Brain microvascular endothelial cell (primary cell): ENCODE measurements around the gene ORC1.

Experiments used
- DNase-seq: peaks from one replicate; pipeline ENCODE4 v3.0.0-alpha.2; 2020
- H3K27ac ChIP-seq: fragments of 250-450 bp; sonication (Bioruptor Pico); 2 replicates; pipeline ENCODE4 v1.5.1; 2020; ENCODE audit warnings: mild to moderate bottlenecking, moderate library complexity
- H3K27me3 ChIP-seq: fragments of 250-450 bp; sonication (Bioruptor Pico); replicated peaks from 2 replicates; pipeline ENCODE4 v1.5.1; 2020; ENCODE audit warnings: mild to moderate bottlenecking
- H3K36me3 ChIP-seq: fragments of 250-450 bp; sonication (Bioruptor Pico); replicated peaks from 2 replicates; pipeline ENCODE4 v1.5.1; 2020; ENCODE audit warnings: mild to moderate bottlenecking
- H3K4me3 ChIP-seq: 2 replicates; pipeline ENCODE4 v1.5.1; 2011; ENCODE audit warnings: low read depth, mild to moderate bottlenecking, control low read depth, low read length, moderate library complexity
- CTCF ChIP-seq: IDR thresholded peaks from 2 replicates; pipeline ENCODE4 v1.5.1; 2011; ENCODE audit warnings: low read depth, mild to moderate bottlenecking, moderate library complexity, low read length, control low read depth, inconsistent platforms; ENCODE audit errors: missing control alignments
- in situ Hi-C: cut with HindIII; loops from 2 replicates; pipeline ENCODE4 v1.10.0; 2017; ENCODE audit warnings: low sequenced_read_pairs, low pct_ligation_motif_present

The ORC1 gene

GRCh38 chr1:52358851-52359497 is 45.2 kb downstream of the ORC1 start:
- Histone ChIP-seq H3K27me3 (no peaks in the 10 kb centered on the region), H3K4me3 (no peak overlapping the region), H3K27ac (no peak overlapping the region), H3K36me3 (peaks cover 86% of the 10 kb centered on the region)
- TF ChIP-seq CTCF = no peak
- in situ Hi-C loops = no loop called here
- no peak for DNase-seq

GRCh38 chr1:52357397-52357796 is 46.8 kb downstream of the ORC1 start:
- Histone ChIP-seq H3K36me3 (peaks cover 98% of the 10 kb centered on the region), H3K4me3 (no peak overlapping the region), H3K27me3 (no peaks in the 10 kb centered on the region), H3K27ac (no peak overlapping the region)
- in situ Hi-C loops = no loop called here
- no peak for TF ChIP-seq CTCF
- DNase-seq = no peak

- H3K4me3 ChIP-seq = no peak overlapping the region
- in situ Hi-C loops = no loop called here
Measured at GRCh38 chr1:52356818-52357355, 47.3 kb downstream of the ORC1 start.

GRCh38 chr1:52355847-52356505 is 48.2 kb downstream of the ORC1 start:
- in situ Hi-C loops = no loop called here
- no peak for TF ChIP-seq CTCF
- no peak for DNase-seq
- Histone ChIP-seq H3K36me3 (peaks cover 87% of the 10 kb centered on the region), H3K27ac (no peak overlapping the region), H3K4me3 (no peak overlapping the region), H3K27me3 (no peaks in the 10 kb centered on the region)

More at GRCh38 chr1:52356818-52357355, 47.3 kb downstream of the ORC1 start:
- H3K36me3 ChIP-seq = peaks cover 96% of the 10 kb centered on the region
- TF ChIP-seq CTCF = no peak
- no peaks in the 10 kb centered on the region for H3K27me3 ChIP-seq
- H3K27ac ChIP-seq = no peak overlapping the region
- DNase-seq = no peak

GRCh38 chr1:52355436-52355835 is 48.8 kb downstream of the ORC1 start:
- no peaks in the 10 kb centered on the region for H3K27me3 ChIP-seq
- in situ Hi-C loops = no loop called here
- no peak for TF ChIP-seq CTCF
- no peak overlapping the region for H3K4me3 ChIP-seq
- H3K36me3 ChIP-seq = peaks cover 85% of the 10 kb centered on the region
- H3K27ac ChIP-seq = no peak overlapping the region
- DNase-seq = no peak
